Right lobe of liver (tissue), 6 donors: ENCODE measurements around the gene ZSWIM2. TPM values are rescaled to one million over a fixed set of nuclear protein-coding genes. Genes with fewer than 3 reads are reported as not detected.
A peak's percentile ranks its signal among the peaks of the same experiment; 100 is the strongest.

Experiments used
- ATAC-seq, 4 donors: fragments of 200-7000 bp; cut with Tn5 transposase; one replicate each; pipeline ENCODE4 v1.9.1; 2020; ENCODE audit warnings: mild to moderate bottlenecking in 4 of 4, moderate library complexity in 4 of 4
- DNase-seq, 3 donors: peaks; one replicate each; pipeline ENCODE4 v3.0.0-alpha.2; 2020
- H3K27ac ChIP-seq, 3 donors: fragments of 200-600 bp; one replicate each; pipeline ENCODE4 v1.8.0; 2022
- H3K27me3 ChIP-seq, 2 donors: fragments of 200-600 bp; one replicate each; pipeline ENCODE4 v1.8.0; 2022
- H3K36me3 ChIP-seq, 4 donors: fragments of 200-600 bp; sonication (generic) in 1 of 4; one replicate each; pipeline versions ENCODE4 v1.5.1 to v1.8.0; 2017 to 2022; ENCODE audit warnings: control low read depth in 1 of 4
- H3K4me1 ChIP-seq, 4 donors: fragments of 200-600 bp; sonication (generic) in 1 of 4; one replicate each; pipeline versions ENCODE4 v1.5.1 to v1.8.0; 2017 to 2022; ENCODE audit warnings: control low read depth in 1 of 4
- H3K4me3 ChIP-seq, 3 donors: fragments of 200-600 bp; one replicate each; pipeline ENCODE4 v1.8.0; 2022
- H3K9me3 ChIP-seq, 4 donors: fragments of 200-600 bp; sonication (generic) in 1 of 4; one replicate each; pipeline versions ENCODE4 v1.5.1 to v1.8.0; 2017 to 2022; ENCODE audit warnings: control low read depth in 1 of 4
- CTCF ChIP-seq, 4 donors: fragments of 200-600 bp in 3 of 4; fragments of 450-650 bp in 1 of 4; IDR thresholded peaks; one replicate each; pipeline versions ENCODE4 v1.5.1 to v1.8.0; 2016 to 2022; ENCODE audit warnings: antibody characterized with exemption in 4 of 4, mild to moderate bottlenecking in 2 of 4
- POLR2A ChIP-seq: fragments of 450-650 bp; IDR thresholded peaks from one replicate; pipeline ENCODE4 v1.6.1; 2017; ENCODE audit warnings: antibody characterized with exemption, mild to moderate bottlenecking
- WGBS: methylation state at CpG from one replicate; pipeline ENCODE4 v1.1.6; 2018; ENCODE audit warnings: low coverage, low lambda C conversion rate; ENCODE audit not compliant: insufficient coverage; ENCODE audit errors: missing lambda C conversion rate; 5-methylcytosine and 5-hydroxymethylcytosine counted together
- intact Hi-C, 2 donors: fragments of 100-400 bp; cut with DNase I; formaldehyde crosslinking; loops; one replicate each; pipeline versions ENCODE4 v1.11.2 to v1.14.1; 2022
- total RNA-seq, 6 experiments: library from RNA; depleted of rRNA in 2 of 6; stranded (reverse); fragments of >200 nt in 2 of 6; fragmentation: NEBNext Ultra II Directional in 3 of 6; extraction: Animal tissue kit (Norgen Biotek cat#: 25700) in 3 of 6; gene quantifications; one replicate each; pipeline versions ENCODE4 v1.1.0 to v1.2.4, GENCODE V29; 2016 to 2023
- donor health status: DM: no; HTN: yes; CAD: no.
- donor health status: DM: no; HTN: no; CAD: no.
- donor health status: DM: no; HTN: no; CAD: no.
- donor health status: DM: no; HTN: yes; CAD: no.
- donor health status: DM: no; HTN: yes; CAD: no.

The ZSWIM2 gene
- total RNA-seq, 6 experiments from 2014 or later, result not detected

- no peaks in the 10 kb centered on the region for H3K27me3 ChIP-seq
- H3K9me3 ChIP-seq, result no peaks in the 10 kb centered on the region
- DNase-seq, result no peak
- intact Hi-C loops, result no loop called here
- TF ChIP-seq POLR2A (no peak), CTCF (IDR thresholded peaks at IDR 0.05) (no peak)
- peak in 1 of 4 donors; percentile 34 for ATAC-seq
- H3K27ac ChIP-seq, result no peak overlapping the region
- no peak overlapping the region for H3K4me3 ChIP-seq
- no peaks in the 10 kb centered on the region for H3K4me1 ChIP-seq
- 50% methylated on average over 1 of the region's 1 CpG for WGBS
- no peaks in the 10 kb centered on the region for H3K36me3 ChIP-seq
Observed at GRCh38 chr2:186891185-186891621, 42.2 kb upstream of the ZSWIM2 start.

- H3K27me3 ChIP-seq, result no peaks in the 10 kb centered on the region
- H3K4me3 ChIP-seq, result no peak overlapping the region
- 27% methylated on average over 7 of the region's 7 CpGs for WGBS
- no peak for TF ChIP-seq POLR2A
- no peak for TF ChIP-seq CTCF (IDR thresholded peaks at IDR 0.05)
- intact Hi-C loops, result no loop called here
- DNase-seq, result no peak
- H3K9me3 ChIP-seq, result no peaks in the 10 kb centered on the region
- no peak overlapping the region for H3K27ac ChIP-seq
- no peaks in the 10 kb centered on the region for H3K36me3 ChIP-seq
- H3K4me1 ChIP-seq, result no peaks in the 10 kb centered on the region
- ATAC-seq, result no peak
Observed at GRCh38 chr2:186889101-186889879, 40.3 kb upstream of the ZSWIM2 start.

- Histone ChIP-seq H3K4me3 (no peak overlapping the region), H3K9me3 (no peaks in the 10 kb centered on the region), H3K36me3 (no peaks in the 10 kb centered on the region), H3K27me3 (no peaks in the 10 kb centered on the region), H3K4me1 (no peaks in the 10 kb centered on the region), H3K27ac (no peak overlapping the region)
- DNase-seq, result no peak
- intact Hi-C loops, result no loop called here
- 41% methylated on average over 7 of the region's 7 CpGs for WGBS
- no peak for TF ChIP-seq POLR2A
- TF ChIP-seq CTCF (IDR thresholded peaks at IDR 0.05), result no peak
- peak in 1 of 4 donors; percentile 21 for ATAC-seq
Observed at GRCh38 chr2:186887107-186888090, 38.4 kb upstream of the ZSWIM2 start.

GRCh38 chr2:186884587-186884986, 35.6 kb upstream of the ZSWIM2 start:
- peak; percentile 23 to 73 (median 45) for ATAC-seq
- Histone ChIP-seq H3K27ac (no peak overlapping the region), H3K4me3 (no peak overlapping the region), H3K36me3 (no peaks in the 10 kb centered on the region), H3K27me3 (no peaks in the 10 kb centered on the region), H3K4me1 (no peaks in the 10 kb centered on the region), H3K9me3 (no peaks in the 10 kb centered on the region)
- DNase-seq, result no peak
- no peak for TF ChIP-seq CTCF (IDR thresholded peaks at IDR 0.05)
- TF ChIP-seq POLR2A, result no peak
- WGBS, result 27% methylated on average over 1 of the region's 1 CpG
- intact Hi-C loops, result no loop called here
